Mesenchymal stem cell (in vitro differentiated cells and primary cell): ENCODE data around the gene FCRL2.

Experiments used
- DNase-seq: peaks from one replicate; pipeline ENCODE4 v3.0.0-alpha.2; 2013
- H2AFZ ChIP-seq: one replicate; pipeline ENCODE4 v1.6.1; 2013; ENCODE audit warnings: low read depth, mild to moderate bottlenecking, control low read depth, inconsistent platforms, low read length, moderate library complexity
- H2AK5ac ChIP-seq: 2 replicates; pipeline ENCODE4 v1.6.1; 2013; ENCODE audit warnings: low read length, moderate library complexity, mild to moderate bottlenecking, inconsistent platforms; ENCODE audit not compliant: severe bottlenecking
- H2BK120ac ChIP-seq: one replicate; pipeline ENCODE4 v1.6.1; 2013; ENCODE audit warnings: low read depth, mild to moderate bottlenecking, inconsistent platforms, low read length, moderate library complexity
- H2BK12ac ChIP-seq, 2 experiments: one replicate each; pipeline ENCODE4 v1.6.1; 2013; ENCODE audit warnings: inconsistent platforms in 2 of 2, low read length in 2 of 2, mild to moderate bottlenecking in 2 of 2, moderate library complexity in 2 of 2, control low read depth in 1 of 2
- H2BK15ac ChIP-seq: one replicate; pipeline ENCODE4 v1.6.1; 2013; ENCODE audit warnings: mild to moderate bottlenecking, low read depth, inconsistent platforms; ENCODE audit not compliant: poor library complexity, severe bottlenecking
- H2BK5ac ChIP-seq: 2 replicates; pipeline ENCODE4 v1.6.1; 2013; ENCODE audit warnings: low read depth, mild to moderate bottlenecking, low read length, control low read depth, inconsistent platforms; ENCODE audit not compliant: poor library complexity, severe bottlenecking
- H3K14ac ChIP-seq, 2 experiments: one replicate each; pipeline ENCODE4 v1.6.1; 2013; ENCODE audit warnings: inconsistent platforms in 2 of 2, low read length in 2 of 2, control low read depth in 1 of 2, mild to moderate bottlenecking in 1 of 2, moderate library complexity in 1 of 2
- H3K18ac ChIP-seq, 2 experiments: one replicate each; pipeline ENCODE4 v1.6.1; 2013; ENCODE audit warnings: inconsistent platforms in 2 of 2, low read length in 2 of 2, control low read depth in 1 of 2, low read depth in 1 of 2, mild to moderate bottlenecking in 1 of 2
- H3K23ac ChIP-seq, 2 experiments: one replicate each; pipeline ENCODE4 v1.6.1; 2013; ENCODE audit warnings: inconsistent platforms in 2 of 2, low read length in 2 of 2, mild to moderate bottlenecking in 2 of 2, moderate library complexity in 2 of 2, control low read depth in 1 of 2
- H3K27ac ChIP-seq: 2 replicates; pipeline ENCODE4 v1.5.1; 2013; ENCODE audit warnings: mild to moderate bottlenecking, moderate library complexity, low read length, control low read depth, inconsistent platforms; ENCODE audit not compliant: poor library complexity, severe bottlenecking
- H3K27me3 ChIP-seq, 2 experiments: 2 replicates each; pipeline versions ENCODE4 v1.6.1 to v1.7.0; 2013; ENCODE audit warnings: low read length in 2 of 2, mild to moderate bottlenecking in 2 of 2, moderate library complexity in 2 of 2, control low read depth in 1 of 2, inconsistent platforms in 1 of 2; ENCODE audit not compliant: control insufficient read depth in 1 of 2, insufficient read depth in 1 of 2
- H3K36me3 ChIP-seq, 2 experiments: 2 replicates each; pipeline versions ENCODE4 v1.6.1 to v1.7.0; 2013; ENCODE audit warnings: low read length in 2 of 2, control low read depth in 1 of 2, inconsistent platforms in 1 of 2, low read depth in 1 of 2, mild to moderate bottlenecking in 1 of 2; ENCODE audit not compliant: insufficient read depth in 2 of 2, control insufficient read depth in 1 of 2
- H3K4ac ChIP-seq, 2 experiments: one replicate each; pipeline ENCODE4 v1.6.1; 2013; ENCODE audit warnings: inconsistent platforms in 2 of 2, low read length in 2 of 2, mild to moderate bottlenecking in 2 of 2, moderate library complexity in 2 of 2, control low read depth in 1 of 2, low read depth in 1 of 2
- H3K4me1 ChIP-seq: 2 replicates; pipeline ENCODE4 v1.6.1; 2013; ENCODE audit warnings: low read depth, low read length, control low read depth; ENCODE audit not compliant: control insufficient read depth, insufficient read depth
- H3K4me2 ChIP-seq: 2 replicates; pipeline ENCODE4 v1.6.1; 2013; ENCODE audit warnings: low read length, mild to moderate bottlenecking, inconsistent platforms; ENCODE audit not compliant: poor library complexity, severe bottlenecking
- H3K4me3 ChIP-seq, 2 experiments: 2 replicates each; pipeline versions ENCODE4 v1.5.1 to v1.7.0; 2013; ENCODE audit warnings: low read length in 2 of 2, mild to moderate bottlenecking in 2 of 2, control low read depth in 1 of 2, low read depth in 1 of 2; ENCODE audit not compliant: insufficient read depth in 1 of 2
- H3K79me1 ChIP-seq: replicated peaks from 2 replicates; pipeline ENCODE4 v1.6.1; 2013; ENCODE audit warnings: mild to moderate bottlenecking, control low read depth, low read length, inconsistent platforms; ENCODE audit not compliant: poor library complexity, severe bottlenecking
- H3K9ac ChIP-seq: 2 replicates; pipeline ENCODE4 v1.7.0; 2013; ENCODE audit warnings: mild to moderate bottlenecking, low read length, moderate library complexity
- H3K9me3 ChIP-seq: 2 replicates; pipeline ENCODE4 v1.7.0; 2013; ENCODE audit warnings: mild to moderate bottlenecking, low read length; ENCODE audit not compliant: control insufficient read depth
- H4K8ac ChIP-seq: one replicate; pipeline ENCODE4 v1.6.1; 2013; ENCODE audit warnings: inconsistent platforms, mild to moderate bottlenecking, low read length, moderate library complexity
- H4K91ac ChIP-seq: one replicate; pipeline ENCODE4 v1.6.1; 2013; ENCODE audit warnings: mild to moderate bottlenecking, low read length, inconsistent platforms
- WGBS: methylation state at CpG from one replicate; pipeline ENCODE4 v1.1.7; 2013; ENCODE audit warnings: mixed read lengths; 5-methylcytosine and 5-hydroxymethylcytosine counted together

Gene FCRL2

GRCh38 chr1:157700732-157701131 is 76.2 kb downstream of the FCRL2 start, which contains the start of gene FCRL3:
Gene FCRL3, minus strand, starts transcription at chr1:157700769. Its CDS starts 280 bp downstream, at chr1:157700489.
- H3K14ac ChIP-seq: no peak within 1 kb of the TSS
- no peak within 1 kb of the TSS for H2AFZ ChIP-seq
- H2BK5ac ChIP-seq: no peak within 1 kb of the TSS
- H3K27ac ChIP-seq: no peak within 1 kb of the TSS
- no peaks in the 10 kb centered on the region for H3K4me1 ChIP-seq
- no peaks in the 10 kb centered on the region for H3K36me3 ChIP-seq
- peaks cover 3 to 15% of the 10 kb centered on the region in 2 experiments for H3K27me3 ChIP-seq
- H2AK5ac ChIP-seq: no peak within 1 kb of the TSS
- 75% methylated on average over 4 of the region's 4 CpGs for WGBS
- no peak within 1 kb of the TSS for H3K4ac ChIP-seq
- no peak within 1 kb of the TSS for H3K4me2 ChIP-seq
- H3K18ac ChIP-seq: no peak within 1 kb of the TSS
- H3K79me1 ChIP-seq: no peaks in the 10 kb centered on the region
- no peak within 1 kb of the TSS for H2BK15ac ChIP-seq
- no peak within 1 kb of the TSS for H3K23ac ChIP-seq
- no peak within 1 kb of the TSS for H4K8ac ChIP-seq
- H3K4me3 ChIP-seq: no peak within 1 kb of the TSS
- H4K91ac ChIP-seq: no peak within 1 kb of the TSS
- no peak within 1 kb of the TSS for H3K9ac ChIP-seq
- no peaks in the 10 kb centered on the region for H3K9me3 ChIP-seq
- no peak within 1 kb of the TSS for H2BK12ac ChIP-seq
- no peak for DNase-seq
- no peak within 1 kb of the TSS for H2BK120ac ChIP-seq

GRCh38 chr1:157700305-157700704 is 76.6 kb downstream of the FCRL2 start:
- Histone ChIP-seq H3K14ac (no peak overlapping the region), H3K4ac (no peak overlapping the region), H2AFZ (no peak overlapping the region), H2BK120ac (no peak overlapping the region), H3K36me3 (no peaks in the 10 kb centered on the region), H4K8ac (no peak overlapping the region), H3K4me2 (no peak overlapping the region), H3K4me1 (no peaks in the 10 kb centered on the region), H2BK5ac (no peak overlapping the region), H3K18ac (no peak overlapping the region), H2AK5ac (no peak overlapping the region), H4K91ac (no peak overlapping the region), H3K27ac (no peak overlapping the region), H2BK15ac (no peak overlapping the region), H3K9ac (no peak overlapping the region), H3K27me3 (peaks cover 3 to 15% of the 10 kb centered on the region in 2 experiments), H3K79me1 (no peaks in the 10 kb centered on the region), H3K4me3 (no peak overlapping the region), H2BK12ac (no peak overlapping the region), H3K9me3 (no peaks in the 10 kb centered on the region), H3K23ac (no peak overlapping the region)
- WGBS: 64% methylated on average over 5 of the region's 5 CpGs
- DNase-seq: no peak

GRCh38 chr1:157697781-157698569 is 79.0 kb downstream of the FCRL2 start:
- DNase-seq: no peak
- Histone ChIP-seq H3K27ac (no peak overlapping the region), H3K4me1 (no peaks in the 10 kb centered on the region), H2BK120ac (no peak overlapping the region), H4K8ac (no peak overlapping the region), H3K23ac (no peak overlapping the region), H3K9ac (no peak overlapping the region), H3K27me3 (peaks cover 3 to 15% of the 10 kb centered on the region in 2 experiments), H3K4ac (no peak overlapping the region), H2AK5ac (no peak overlapping the region), H3K18ac (no peak overlapping the region), H2AFZ (no peak overlapping the region), H3K79me1 (no peaks in the 10 kb centered on the region), H4K91ac (no peak overlapping the region), H2BK12ac (no peak overlapping the region), H2BK15ac (no peak overlapping the region), H3K36me3 (no peaks in the 10 kb centered on the region), H3K4me3 (no peak overlapping the region), H3K4me2 (no peak overlapping the region), H3K9me3 (no peaks in the 10 kb centered on the region), H2BK5ac (no peak overlapping the region), H3K14ac (no peak overlapping the region)
- 56% methylated on average over 3 of the region's 4 CpGs for WGBS

- Histone ChIP-seq H4K91ac (no peak overlapping the region), H3K14ac (no peak overlapping the region), H3K4me3 (no peak overlapping the region), H3K36me3 (no peaks in the 10 kb centered on the region), H2BK15ac (no peak overlapping the region), H3K4ac (no peak overlapping the region), H2AK5ac (no peak overlapping the region), H2BK120ac (no peak overlapping the region), H3K79me1 (no peaks in the 10 kb centered on the region), H3K9me3 (no peaks in the 10 kb centered on the region), H2BK12ac (no peak overlapping the region), H3K4me2 (no peak overlapping the region), H2BK5ac (no peak overlapping the region), H3K23ac (no peak overlapping the region), H3K27me3 (peaks cover 3 to 15% of the 10 kb centered on the region in 2 experiments), H3K9ac (no peak overlapping the region), H3K4me1 (no peaks in the 10 kb centered on the region), H2AFZ (no peak overlapping the region), H3K27ac (no peak overlapping the region), H4K8ac (no peak overlapping the region), H3K18ac (no peak overlapping the region)
- no peak for DNase-seq
- WGBS: 44% methylated on average over 4 of the region's 4 CpGs
Observed at GRCh38 chr1:157696966-157697628, 79.8 kb downstream of the FCRL2 start.
